Activated naive CD8-positive, alpha-beta T cell treated with anti-CD3 and anti-CD28 coated beads, Interleukin-2, amount 50 U/mL, for 16 hours (primary cell): ENCODE measurements around the gene ZFAND3.
"Not testable (repeated sequence)": the region's sequence is repeated elsewhere in the genome, so short reads cannot be mapped to it uniquely, and the experiment has no call there.

ENCODE experiments used
- DNase-seq: peaks from one replicate; pipeline ENCODE4 v3.0.0-alpha.2; 2020; ENCODE audit warnings: low read depth, low spot score

The ZFAND3 gene

GRCh38 chr6:37865504-37865903 lies 46.0 kb downstream of the ZFAND3 start:
- no peak for DNase-seq

- no peak for DNase-seq
Observed at GRCh38 chr6:37866590-37867507, 47.3 kb downstream of the ZFAND3 start.

- no peak for DNase-seq
Observed at GRCh38 chr6:37867756-37868446, 48.4 kb downstream of the ZFAND3 start.

- DNase-seq, result no peak
Observed at GRCh38 chr6:37868447-37868825, 48.9 kb downstream of the ZFAND3 start.

GRCh38 chr6:37871616-37872372 lies 52.3 kb downstream of the ZFAND3 start:
- DNase-seq, result no peak

GRCh38 chr6:37872373-37872745 lies 52.8 kb downstream of the ZFAND3 start:
- DNase-seq, result no peak

- DNase-seq, result no peak
Observed at GRCh38 chr6:37874726-37875125, 55.2 kb downstream of the ZFAND3 start.

GRCh38 chr6:37875561-37876309 lies 56.2 kb downstream of the ZFAND3 start:
- no peak for DNase-seq

GRCh38 chr6:37876843-37877242 lies 57.3 kb downstream of the ZFAND3 start:
- no peak for DNase-seq

GRCh38 chr6:37877373-37878149 lies 58.0 kb downstream of the ZFAND3 start:
- DNase-seq, result no peak

GRCh38 chr6:37878150-37878710 lies 58.7 kb downstream of the ZFAND3 start:
- DNase-seq, result no peak

- DNase-seq, result not testable (repeated sequence)
Observed at GRCh38 chr6:37880602-37881001, 61.1 kb downstream of the ZFAND3 start.

GRCh38 chr6:37882292-37882691 lies 62.8 kb downstream of the ZFAND3 start:
- DNase-seq, result no peak

GRCh38 chr6:37882724-37883413 lies 63.3 kb downstream of the ZFAND3 start:
- no peak for DNase-seq

GRCh38 chr6:37884548-37884947 lies 65.0 kb downstream of the ZFAND3 start:
- no peak for DNase-seq

GRCh38 chr6:37889051-37889450 lies 69.5 kb downstream of the ZFAND3 start:
- DNase-seq, result no peak

GRCh38 chr6:37889486-37889885 lies 70.0 kb downstream of the ZFAND3 start:
- DNase-seq, result no peak

GRCh38 chr6:37891072-37891471 lies 71.5 kb downstream of the ZFAND3 start:
- DNase-seq, result no peak

- DNase-seq, result no peak
Observed at GRCh38 chr6:37893257-37893656, 73.7 kb downstream of the ZFAND3 start.

- DNase-seq, result not testable (repeated sequence)
Observed at GRCh38 chr6:37893734-37894133, 74.2 kb downstream of the ZFAND3 start.
